Stimulated activated CD4-positive, alpha-beta T cell treated with anti-CD3 and anti-CD28 coated beads, Interleukin-1b, Interleukin-23, amount 100 ng/mL, for 48 hours (primary cell): ENCODE results near the gene PAPSS1.
"Not testable (repeated sequence)": the region's sequence is repeated elsewhere in the genome, so short reads cannot be mapped to it uniquely, and the experiment has no call there.

Experiments
- DNase-seq: peaks from one replicate; pipeline ENCODE4 v3.0.0-alpha.2; 2020

Gene PAPSS1

GRCh38 chr4:107725281-107725859 is 5.3 kb upstream of the PAPSS1 start:
- no peak for DNase-seq

- not testable (repeated sequence) for DNase-seq
These were observed 3.3 kb upstream of the PAPSS1 start for GRCh38 chr4:107723331-107723730.

GRCh38 chr4:107721436-107722100 is 1.5 kb upstream of the PAPSS1 start:
- DNase-seq: peak; percentile 28

- peak; percentile 29 for DNase-seq
These were observed 670 bp downstream of the PAPSS1 start for GRCh38 chr4:107719207-107719921.

GRCh38 chr4:107718351-107718965 is 1.6 kb downstream of the PAPSS1 start:
- no peak for DNase-seq

- no peak for DNase-seq
These were observed 5.8 kb downstream of the PAPSS1 start for GRCh38 chr4:107714256-107714655.

GRCh38 chr4:107712236-107712635 is 7.8 kb downstream of the PAPSS1 start:
- no peak for DNase-seq

GRCh38 chr4:107711831-107712230 is 8.2 kb downstream of the PAPSS1 start:
- no peak for DNase-seq

- no peak for DNase-seq
These were observed 9.3 kb downstream of the PAPSS1 start for GRCh38 chr4:107710493-107711459.

GRCh38 chr4:107709916-107710315 is 10.1 kb downstream of the PAPSS1 start:
- no peak for DNase-seq

GRCh38 chr4:107708225-107708624 is 11.8 kb downstream of the PAPSS1 start:
- no peak for DNase-seq

- no peak for DNase-seq
These were observed 14.1 kb downstream of the PAPSS1 start for GRCh38 chr4:107705742-107706556.

- no peak for DNase-seq
These were observed 18.5 kb downstream of the PAPSS1 start for GRCh38 chr4:107701565-107701964.

- no peak for DNase-seq
These were observed 20.4 kb downstream of the PAPSS1 start for GRCh38 chr4:107699466-107700206.

GRCh38 chr4:107696187-107696586 is 23.8 kb downstream of the PAPSS1 start:
- not testable (repeated sequence) for DNase-seq

- DNase-seq: no peak
These were observed 26.9 kb downstream of the PAPSS1 start for GRCh38 chr4:107693132-107693531.

GRCh38 chr4:107692202-107692601 is 27.8 kb downstream of the PAPSS1 start:
- DNase-seq: no peak

GRCh38 chr4:107691378-107691777 is 28.7 kb downstream of the PAPSS1 start:
- DNase-seq: no peak

- no peak for DNase-seq
These were observed 30.0 kb downstream of the PAPSS1 start for GRCh38 chr4:107689912-107690587.

GRCh38 chr4:107688421-107688820 is 31.6 kb downstream of the PAPSS1 start:
- DNase-seq: no peak
